GM18861 (cell line): ENCODE measurements around the gene EVL.

ENCODE experiments used
- ATAC-seq: cut with Tn5 transposase; IDR thresholded peaks from one replicate; pipeline ENCODE4 v1.9.1; 2021; ENCODE audit not compliant: unreplicated experiment

The EVL gene

DNA sequence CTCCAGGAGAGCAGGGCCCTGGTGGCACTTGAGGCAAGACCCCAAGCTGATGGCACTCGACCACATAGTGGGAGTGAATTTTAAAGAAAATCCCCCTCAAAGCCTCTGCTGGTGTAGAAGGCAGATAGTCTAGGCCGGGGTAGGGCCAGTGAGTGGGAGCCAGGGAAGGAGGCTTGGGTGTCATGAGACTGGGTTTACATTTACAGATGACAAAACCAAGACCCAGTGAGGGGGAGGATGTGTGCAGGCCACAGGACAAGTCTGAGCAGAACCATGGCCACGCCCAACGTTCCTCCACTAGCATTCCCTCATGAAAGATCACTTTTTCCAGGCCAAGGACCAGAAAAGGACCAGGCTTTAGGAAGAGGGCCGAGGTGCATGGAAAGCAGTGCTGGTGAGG, 42.0 kb downstream of the EVL start:
- no peak for ATAC-seq

DNA sequence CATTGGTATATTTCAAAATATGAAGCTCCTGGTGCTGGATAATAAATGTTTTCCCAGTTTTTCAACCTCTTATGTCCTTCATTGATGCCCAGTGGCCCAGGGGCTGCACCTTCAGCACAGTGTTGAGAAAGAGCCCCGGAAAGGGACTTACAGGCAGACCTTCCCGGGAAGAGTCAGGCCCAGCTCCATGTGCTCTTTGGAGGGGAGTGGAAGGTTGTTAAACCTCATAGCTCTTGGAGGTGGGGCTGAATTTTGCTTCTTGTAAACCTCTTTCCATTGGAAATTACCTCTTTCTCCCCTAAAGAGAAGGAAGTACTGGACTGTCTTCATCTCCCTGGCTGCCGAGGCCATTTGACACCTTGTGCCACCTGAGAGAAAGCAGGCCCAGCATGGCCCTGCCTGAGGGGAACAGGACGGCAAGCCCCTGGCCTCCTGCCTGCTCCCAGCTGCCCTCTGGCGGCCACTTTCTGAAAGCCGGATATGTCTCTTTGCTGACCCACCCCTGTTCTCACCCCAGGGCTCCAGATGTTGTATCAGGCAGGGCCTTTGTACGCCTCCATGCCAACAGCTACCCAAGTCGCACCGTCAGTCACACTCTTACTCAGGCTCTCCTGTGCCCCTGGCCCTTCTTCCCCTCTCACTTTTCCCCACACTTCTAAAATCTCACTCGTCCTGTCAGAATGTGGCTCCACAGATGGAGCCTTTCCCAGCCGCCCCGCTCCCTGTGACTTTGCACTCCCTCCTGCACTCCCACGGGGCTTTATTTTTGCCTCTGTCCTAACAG, 43.0 kb downstream of the EVL start:
- peak; percentile 49 for ATAC-seq

DNA sequence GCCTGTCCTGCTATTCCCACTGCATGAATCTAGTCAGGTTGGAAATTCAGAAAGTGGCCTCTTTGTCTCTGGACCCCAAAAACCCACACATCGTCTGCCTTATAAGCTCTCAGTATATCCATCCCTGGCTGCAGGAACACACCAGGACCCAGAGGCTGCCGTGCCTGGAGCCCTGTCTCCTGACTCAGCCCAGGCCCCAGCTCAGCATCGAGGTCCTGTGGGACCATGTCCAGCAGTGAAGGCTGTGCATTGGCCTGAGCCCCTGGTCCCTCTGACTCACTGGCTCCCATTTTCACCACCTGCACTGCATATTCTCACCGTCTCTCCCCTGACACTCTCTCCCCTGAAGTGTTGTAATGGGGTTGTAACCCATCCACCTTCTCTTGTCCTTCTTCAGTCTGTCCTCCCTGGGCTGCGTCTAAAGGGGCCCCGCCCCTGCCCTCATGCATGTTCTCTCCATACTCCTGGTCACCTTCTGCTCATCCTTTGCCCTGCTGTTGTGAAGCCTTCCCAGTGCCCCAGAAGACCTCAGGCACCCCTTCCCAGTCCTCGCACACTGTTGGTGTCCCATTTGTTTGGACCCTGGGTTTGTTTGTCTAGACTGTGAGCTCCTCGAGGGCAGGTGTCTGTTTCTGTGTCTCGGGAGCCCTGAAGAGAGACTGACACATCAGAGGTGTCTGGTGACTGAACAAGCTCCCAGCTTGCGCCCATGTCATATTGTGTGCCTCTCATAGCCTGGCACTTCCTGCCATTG, 43.8 kb downstream of the EVL start:
- no peak for ATAC-seq

DNA sequence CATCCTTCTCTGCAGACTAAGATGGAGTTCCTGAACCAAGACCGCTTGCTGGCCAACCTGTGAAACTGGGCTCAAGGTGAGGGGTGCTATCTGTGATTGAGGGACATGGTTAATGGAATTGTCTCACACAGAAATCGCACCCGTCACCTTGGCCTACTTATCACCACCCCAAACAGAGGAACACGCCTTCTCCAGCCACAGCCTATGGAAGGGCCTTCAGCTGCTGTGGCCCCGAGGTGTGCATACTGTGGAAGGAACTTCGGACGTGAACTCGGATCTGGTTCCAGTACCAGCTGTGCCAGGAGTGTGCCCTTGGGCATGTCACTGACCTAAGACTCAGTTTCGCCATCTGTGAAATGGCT, 44.4 kb downstream of the EVL start:
- no peak for ATAC-seq

DNA sequence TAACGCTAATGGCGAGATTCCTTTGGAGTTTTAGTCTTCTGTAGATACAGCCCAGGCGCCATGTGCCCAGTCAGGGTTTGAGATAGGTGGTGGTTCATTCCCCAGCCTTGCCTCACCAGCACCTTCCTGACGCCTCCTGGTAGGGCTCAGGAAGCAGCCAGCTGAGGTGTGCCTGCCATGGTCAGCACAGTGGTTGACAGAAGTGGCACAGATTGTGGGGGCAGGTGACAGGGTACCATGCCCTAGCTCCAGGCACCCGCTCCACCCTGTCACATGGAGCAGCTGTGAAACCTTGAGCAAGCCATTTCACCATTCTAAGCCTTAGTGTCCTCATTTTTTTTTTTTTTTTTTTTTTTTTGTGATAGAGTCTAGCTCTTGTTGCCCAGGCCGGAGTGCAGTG, 45.6 kb downstream of the EVL start:
- no peak for ATAC-seq

DNA sequence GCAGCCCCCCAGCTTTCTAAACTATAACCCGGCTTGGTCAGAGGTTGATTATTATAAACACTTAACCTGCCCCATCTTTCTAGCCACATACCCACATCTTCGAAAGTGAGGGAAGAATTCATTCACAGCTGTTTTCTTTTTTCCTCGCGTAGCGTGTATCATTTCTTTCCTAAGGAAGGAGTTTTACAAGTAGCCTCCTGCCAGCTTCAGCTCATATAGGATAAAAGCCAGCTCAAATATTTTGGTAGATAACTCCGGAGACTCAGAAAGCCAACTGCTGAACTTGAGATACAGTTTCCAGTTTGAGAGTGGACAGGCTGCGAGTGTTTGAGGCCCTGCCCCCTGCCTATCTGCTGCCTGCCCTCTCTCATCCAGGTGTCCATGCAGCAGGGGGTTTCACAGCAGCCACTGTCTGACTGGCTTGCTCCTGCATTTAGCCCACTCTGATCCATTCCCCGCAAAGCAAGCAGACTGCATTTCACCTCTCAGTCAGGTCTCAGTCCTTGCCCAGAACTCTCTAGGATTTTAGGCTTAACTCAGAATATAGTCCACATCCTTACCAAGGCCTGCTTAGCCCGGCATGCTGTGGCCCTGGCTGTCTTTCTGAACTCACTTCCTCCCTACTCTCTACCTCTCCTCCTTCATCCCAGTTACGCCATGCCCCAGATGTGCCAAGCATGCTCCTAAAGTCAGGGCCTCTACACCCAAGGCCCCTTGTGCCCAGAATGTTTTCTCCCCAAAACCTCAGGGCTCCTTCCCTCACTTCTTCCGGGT, 46.9 kb downstream of the EVL start:
- ATAC-seq, result no peak

DNA sequence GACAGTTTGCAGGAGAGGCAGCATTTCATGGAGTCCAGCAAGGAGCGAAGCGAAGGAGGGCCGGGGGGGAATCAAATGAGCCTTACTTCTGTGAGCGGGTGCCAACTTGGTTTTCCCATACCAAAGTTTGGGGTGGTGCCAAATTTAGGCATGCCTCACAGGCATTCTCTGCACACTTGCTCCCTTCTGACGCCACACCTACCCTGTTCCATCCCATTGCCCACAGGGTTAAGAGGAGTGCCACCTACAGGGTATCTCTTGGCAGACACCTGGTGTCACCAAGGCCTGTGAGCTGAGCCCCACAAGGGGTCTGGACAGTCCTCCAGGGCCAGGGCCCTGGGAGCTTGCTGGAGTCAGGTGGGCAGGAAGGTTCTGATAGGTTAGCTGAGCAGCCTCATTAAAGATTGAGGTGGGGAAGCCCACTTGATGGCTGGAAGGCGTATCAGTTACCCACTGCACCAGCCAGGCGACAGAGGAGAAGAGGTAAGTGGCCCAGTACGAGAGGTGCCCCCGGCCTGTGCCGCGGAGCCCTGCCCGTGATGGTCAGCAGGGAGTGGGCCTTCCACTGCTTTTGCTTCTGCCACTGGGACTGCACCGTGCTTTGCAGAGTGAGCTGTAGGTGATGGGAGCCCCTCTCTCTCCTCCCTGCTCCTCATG, 49.0 kb downstream of the EVL start:
- ATAC-seq, result no peak

DNA sequence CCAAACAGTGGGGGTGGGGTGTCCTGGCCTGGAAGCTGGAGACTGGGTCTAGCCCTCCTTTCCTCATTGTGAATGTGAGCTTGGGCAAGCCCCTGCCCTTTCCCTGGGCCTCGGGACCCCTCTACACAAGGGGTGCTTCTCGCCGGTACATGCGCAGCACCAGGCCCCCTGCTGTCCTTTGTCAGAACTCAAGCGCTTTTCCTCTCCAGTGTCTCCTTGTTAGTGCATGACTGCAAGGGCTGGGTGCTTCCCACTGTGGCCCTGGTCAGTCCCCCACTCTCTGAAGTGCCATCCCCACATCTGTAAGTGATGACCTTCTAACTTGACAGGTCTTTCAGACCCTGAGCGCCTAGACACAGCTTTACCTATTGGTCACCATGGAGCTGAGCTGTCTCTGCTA, 50.0 kb downstream of the EVL start:
- no peak for ATAC-seq

DNA sequence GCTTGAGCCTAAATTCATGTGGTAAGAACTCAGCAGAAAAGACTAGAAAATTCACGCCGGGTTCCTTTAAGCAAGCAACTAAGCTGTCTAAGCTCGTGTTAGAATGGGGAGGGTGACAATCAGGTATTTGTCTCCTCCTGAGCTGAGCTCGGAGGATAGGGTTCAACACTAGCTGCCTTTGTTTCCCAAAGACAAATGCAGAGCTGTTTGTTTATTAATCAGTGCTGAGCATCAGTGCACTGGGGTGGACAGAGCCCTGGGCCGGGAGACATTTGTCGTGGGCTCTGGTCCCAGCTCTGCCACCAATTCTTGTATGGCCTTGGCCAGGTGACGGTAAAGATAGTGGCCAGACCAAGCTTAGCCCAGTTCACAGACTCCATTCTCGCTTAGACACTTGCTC, 50.5 kb downstream of the EVL start:
- no peak for ATAC-seq

DNA sequence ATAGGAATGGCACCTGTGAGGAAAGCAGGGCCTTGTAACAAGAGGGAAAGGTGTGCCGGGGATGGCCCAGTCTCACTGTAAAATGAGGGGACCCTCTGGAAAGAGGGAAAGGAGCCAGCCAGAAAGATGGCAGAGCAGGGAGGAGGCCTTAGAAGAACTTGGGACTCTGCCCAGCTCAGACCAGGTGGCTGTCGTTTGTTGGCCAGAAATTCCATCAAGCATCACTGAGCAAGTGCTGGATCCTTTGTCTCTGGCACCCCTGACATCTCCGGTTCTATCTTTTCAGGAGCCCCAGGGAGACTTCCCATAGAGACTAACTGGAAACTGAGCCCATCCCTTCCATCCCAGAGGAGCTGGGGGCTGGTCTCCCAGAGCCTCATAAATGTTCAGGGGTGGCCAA, 50.9 kb downstream of the EVL start:
- no peak for ATAC-seq

DNA sequence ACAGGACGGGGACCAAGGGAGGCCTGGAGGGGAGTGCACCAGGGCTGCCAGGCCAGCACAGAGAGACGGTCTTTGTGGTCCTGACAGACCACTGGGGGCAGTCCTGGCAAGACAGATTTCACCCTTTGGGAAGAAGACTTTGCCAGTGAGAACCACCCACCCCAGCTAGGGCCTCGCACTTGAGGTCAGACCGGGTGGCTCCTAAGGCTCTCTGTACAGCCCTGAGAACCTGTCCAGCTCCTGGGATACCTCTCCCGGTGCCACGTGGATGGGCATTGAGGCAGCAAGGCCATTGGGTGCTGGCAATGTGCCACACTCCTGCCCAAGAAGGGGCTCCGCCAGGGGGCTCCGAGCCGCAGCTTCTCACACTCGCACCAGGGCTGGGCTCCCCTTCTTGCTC, 51.8 kb downstream of the EVL start:
- ATAC-seq, result no peak

DNA sequence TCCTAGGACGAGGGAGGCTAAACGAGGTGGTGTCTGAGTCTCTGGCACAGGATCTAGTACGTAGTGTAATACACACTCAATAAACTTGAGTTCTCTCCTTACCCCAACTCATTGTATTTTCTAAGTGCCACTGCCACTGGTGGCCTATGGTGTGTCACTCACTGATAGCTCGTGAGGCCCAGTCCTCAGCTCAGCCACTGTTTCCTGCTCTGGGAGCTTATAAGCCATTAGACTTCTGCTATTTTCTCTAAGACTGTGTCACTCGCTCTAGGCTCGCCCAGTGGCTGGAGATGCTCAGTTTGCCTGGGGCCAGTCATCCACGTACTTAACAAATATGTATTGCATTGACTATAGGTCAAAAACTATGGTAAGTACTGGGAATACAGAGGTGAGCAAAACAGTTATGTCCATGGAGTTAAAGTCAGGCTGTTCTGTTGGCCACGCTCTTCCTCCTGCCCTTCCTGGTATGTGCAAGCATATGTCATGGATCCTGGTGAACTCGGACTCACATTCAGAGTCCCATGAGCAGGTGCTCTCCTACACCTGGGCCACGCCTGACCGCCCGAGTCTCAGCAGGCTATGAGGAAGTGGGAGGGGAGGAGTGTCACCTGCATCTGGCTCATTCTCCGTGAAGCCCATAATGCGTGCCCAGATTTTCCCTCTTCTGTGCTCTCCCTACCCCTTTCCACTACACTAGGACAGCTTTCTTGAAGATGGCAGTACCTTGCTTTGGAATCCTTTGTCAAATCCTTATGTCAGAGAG, 52.6 kb downstream of the EVL start:
- ATAC-seq, result no peak

DNA sequence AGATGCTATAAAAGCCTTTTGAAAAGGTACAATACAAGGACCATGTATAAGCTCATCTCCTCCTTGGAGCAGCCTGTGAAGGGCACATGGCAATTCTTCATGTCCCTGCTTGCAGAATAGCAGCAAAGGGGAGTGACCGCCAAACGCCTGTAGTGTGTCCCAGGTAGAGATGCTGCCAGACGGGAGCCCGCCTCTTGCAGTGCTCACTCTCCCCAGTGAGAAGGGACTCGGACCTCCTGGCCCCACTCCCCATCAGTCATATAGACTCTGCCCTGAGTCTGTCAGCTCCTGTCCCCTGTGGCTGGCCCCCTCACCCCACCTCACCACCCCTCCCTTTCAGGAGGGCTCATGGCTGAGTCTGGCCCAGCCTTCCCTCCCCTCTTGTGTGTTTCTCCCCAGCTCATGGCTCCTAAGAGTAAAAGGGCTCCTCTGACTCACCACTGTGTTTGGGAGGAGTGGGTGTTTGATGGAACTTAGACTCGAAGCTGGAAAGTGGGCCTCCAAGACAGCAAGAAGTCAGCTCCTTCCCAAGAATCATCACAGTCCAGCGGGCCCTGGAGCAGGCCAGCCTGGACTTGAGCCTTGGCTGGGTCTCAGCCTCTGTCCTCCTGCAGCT, 53.3 kb downstream of the EVL start:
- no peak for ATAC-seq

DNA sequence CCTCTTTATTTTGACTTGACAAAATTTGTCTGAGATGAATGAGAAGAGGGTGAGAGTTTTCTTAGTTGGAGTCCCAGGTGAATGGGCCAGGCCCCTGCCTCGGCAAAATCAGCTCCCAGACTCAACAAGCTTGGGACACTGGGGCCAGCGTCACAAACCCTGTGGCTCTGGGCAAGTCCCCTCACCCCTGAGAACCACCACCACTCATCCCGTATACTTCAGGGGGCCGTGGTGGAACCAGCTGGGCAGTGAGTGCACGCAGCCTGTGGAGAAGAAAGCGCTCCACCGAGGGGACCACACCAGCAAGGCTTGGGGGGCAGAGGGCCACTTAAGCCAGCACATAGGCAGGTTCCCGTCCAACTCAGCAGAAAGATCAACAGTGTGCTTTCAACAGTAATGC, 54.0 kb downstream of the EVL start:
- ATAC-seq, result no peak

DNA sequence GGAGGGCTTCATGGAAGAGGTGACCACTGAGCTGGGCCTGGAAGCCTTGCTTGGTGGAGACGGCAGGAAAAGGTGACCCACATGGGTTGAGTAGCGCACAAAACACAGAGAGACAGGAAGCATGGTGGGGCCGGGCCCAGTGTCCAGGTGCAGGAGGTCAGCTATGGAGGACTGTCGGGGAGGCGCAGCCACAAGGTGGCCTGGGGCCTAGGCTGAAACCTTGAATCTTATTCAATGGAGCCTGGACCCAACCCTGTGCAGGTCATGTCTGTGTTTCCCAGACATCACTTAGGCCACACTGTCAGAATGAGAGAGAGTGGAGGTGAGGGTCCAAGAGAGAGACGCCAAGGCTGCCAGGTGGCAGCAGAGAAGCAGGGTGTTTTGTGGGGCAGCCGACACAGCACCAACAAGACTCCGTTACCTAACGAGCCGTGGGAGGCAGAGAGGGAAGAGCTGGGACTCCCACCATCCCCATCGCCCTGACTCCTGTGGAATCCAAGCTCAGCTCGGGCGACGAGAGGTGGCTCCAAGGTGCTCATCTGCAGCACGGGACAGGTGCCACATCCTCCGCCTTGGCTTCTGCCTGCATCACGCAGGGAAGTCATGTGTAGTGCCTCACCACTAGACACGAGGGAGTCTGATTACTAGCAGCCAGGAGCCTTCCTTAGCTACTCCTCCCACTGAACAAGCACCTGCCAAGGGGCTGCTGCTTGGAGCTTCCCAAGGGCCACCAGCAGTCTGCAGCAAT, 55.5 kb downstream of the EVL start:
- no peak for ATAC-seq

DNA sequence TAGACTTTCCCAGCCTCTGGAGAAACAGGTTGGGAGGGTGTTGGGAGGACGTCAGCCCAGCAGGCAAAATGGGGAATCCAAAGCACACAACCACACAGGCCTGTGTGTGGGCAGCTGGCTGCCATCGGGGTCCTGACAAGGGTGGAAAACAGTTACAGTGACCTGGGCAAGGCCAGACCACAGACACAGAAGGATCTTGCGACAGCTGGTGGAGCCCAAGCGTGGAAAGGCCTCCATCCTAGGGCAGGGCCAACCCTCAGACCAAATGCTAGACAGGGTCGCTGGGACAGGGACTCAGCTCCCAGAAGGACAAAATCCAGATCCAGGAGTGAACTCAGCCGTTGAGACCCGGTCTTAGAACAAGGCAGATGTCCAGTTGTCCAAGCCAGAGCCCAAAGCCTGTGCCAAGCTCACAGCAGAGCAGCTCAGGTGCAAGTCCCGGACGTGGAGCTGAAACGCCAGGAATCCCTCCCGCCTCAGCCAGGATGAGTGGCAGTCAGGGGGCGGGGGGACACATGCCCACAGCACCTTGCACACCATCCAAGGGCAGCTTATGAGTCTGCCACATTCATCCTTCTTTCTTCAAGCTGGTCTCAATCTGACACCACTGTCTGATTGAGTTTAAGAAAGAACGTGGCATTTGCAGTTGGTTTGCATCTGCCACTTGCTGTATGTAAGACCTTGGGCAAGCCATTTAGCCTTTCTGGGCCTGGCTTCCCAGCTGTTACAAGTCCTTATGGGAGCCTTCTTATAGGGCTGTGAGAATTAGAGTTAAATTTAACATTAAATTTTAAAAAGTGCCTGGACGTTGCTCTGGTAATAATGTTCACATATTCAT, 56.6 kb downstream of the EVL start:
- no peak for ATAC-seq

DNA sequence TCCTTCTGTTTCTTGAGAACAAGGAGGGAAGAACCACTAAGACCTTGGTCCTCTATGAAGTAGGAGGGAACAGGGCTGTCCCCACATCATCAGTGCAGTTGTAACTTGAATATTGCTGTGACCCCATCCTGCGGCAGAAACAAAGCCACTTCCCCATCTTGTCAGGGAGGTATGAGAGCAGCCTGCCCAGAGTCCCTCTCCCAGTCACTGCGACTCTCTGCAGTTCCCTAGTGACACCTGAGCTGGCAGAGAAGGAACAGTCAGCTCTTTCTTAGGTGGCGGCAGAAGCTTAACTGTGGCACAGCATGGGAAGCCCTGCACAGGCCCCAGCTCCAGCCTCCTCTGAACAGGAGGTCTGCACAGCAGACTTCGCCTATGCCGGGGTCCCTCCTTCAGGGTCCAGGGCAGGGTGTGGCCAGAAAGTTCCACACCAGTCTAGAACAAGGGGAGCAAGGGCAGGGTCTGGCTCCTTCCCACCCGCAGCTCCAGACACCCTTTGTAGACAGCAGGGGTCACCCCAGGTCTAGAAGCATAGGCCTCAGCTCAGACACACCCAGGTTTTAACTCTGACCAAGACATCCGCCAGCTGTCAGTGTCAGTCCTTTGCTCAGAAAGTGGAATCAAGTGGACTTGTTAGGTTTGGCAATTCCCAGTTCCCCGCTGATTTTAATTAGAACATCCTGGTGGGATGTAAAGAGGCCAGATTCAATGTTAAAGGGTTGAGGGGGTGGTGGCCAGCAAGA, 57.4 kb downstream of the EVL start:
- ATAC-seq, result no peak

DNA sequence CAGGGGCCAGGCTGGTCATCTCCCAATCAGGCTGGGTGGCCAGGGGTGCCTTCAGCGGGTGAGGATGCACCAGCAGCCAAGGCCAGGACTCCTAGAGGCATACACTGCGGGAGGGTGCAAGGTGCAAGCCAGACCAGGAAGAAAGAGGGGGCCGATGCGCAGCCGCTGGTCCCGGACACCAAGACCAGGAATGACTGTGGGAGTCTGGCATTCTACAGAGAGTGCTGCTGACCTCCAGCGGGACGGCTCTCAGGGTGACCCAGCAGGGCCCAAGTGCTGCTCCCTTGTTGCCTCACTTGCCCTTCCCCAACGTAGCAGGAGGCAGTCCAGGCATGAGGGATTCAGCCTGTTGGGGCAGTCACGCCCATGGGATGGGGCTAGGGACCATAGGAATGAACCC, 58.4 kb downstream of the EVL start:
- ATAC-seq, result no peak
